Activated CD8-positive, alpha-beta memory T cell treated with anti-CD3 and anti-CD28 coated beads for 4 hours (primary cell): ENCODE results near the gene INO80.
A peak's percentile ranks its signal among the peaks of the same experiment; 100 is the strongest.
"Not testable (repeated sequence)": the region's sequence is repeated elsewhere in the genome, so short reads cannot be mapped to it uniquely, and the experiment has no call there.

Source experiments
- DNase-seq, 2 donors: peaks; one replicate each; pipeline ENCODE4 v3.0.0-alpha.2; 2020; ENCODE audit warnings: low read depth in 2 of 2

The INO80 gene

GRCh38 chr15:41121951-41122350, 5.9 kb upstream of the INO80 start:
- no peak for DNase-seq

GRCh38 chr15:41116962-41117252, 827 bp upstream of the INO80 start:
- no peak for DNase-seq

GRCh38 chr15:41115652-41116115, 396 bp downstream of the INO80 start:
- peak; percentile 62 to 78 for DNase-seq

GRCh38 chr15:41115161-41115651, 874 bp downstream of the INO80 start:
- DNase-seq: no peak

GRCh38 chr15:41106947-41107346, 9.1 kb downstream of the INO80 start:
- DNase-seq: no peak

GRCh38 chr15:41105348-41106334, 10.4 kb downstream of the INO80 start:
- no peak for DNase-seq

- no peak for DNase-seq
Observed at GRCh38 chr15:41104234-41104633, 11.8 kb downstream of the INO80 start.

GRCh38 chr15:41102854-41103253, 13.2 kb downstream of the INO80 start:
- no peak for DNase-seq

- no peak for DNase-seq
Observed at GRCh38 chr15:41096178-41096577, 19.9 kb downstream of the INO80 start.

GRCh38 chr15:41085029-41085428, 31.1 kb downstream of the INO80 start:
- no peak for DNase-seq

- no peak for DNase-seq
Observed at GRCh38 chr15:41080144-41080543, 35.9 kb downstream of the INO80 start.

- DNase-seq: no peak
Observed at GRCh38 chr15:41079717-41080116, 36.4 kb downstream of the INO80 start.

- not testable (repeated sequence) for DNase-seq
Observed at GRCh38 chr15:41078879-41079278, 37.2 kb downstream of the INO80 start.

- DNase-seq: no peak
Observed at GRCh38 chr15:41078125-41078524, 38.0 kb downstream of the INO80 start.

GRCh38 chr15:41073028-41073427, 43.1 kb downstream of the INO80 start:
- no peak for DNase-seq

GRCh38 chr15:41072013-41072412, 44.1 kb downstream of the INO80 start:
- DNase-seq: no peak

GRCh38 chr15:41066516-41066915, 49.6 kb downstream of the INO80 start:
- DNase-seq: no peak

- DNase-seq: no peak
Observed at GRCh38 chr15:41061667-41062066, 54.4 kb downstream of the INO80 start.

GRCh38 chr15:41060505-41060904, 55.6 kb downstream of the INO80 start:
- DNase-seq: no peak

- no peak for DNase-seq
Observed at GRCh38 chr15:41056810-41057209, 59.3 kb downstream of the INO80 start.

- DNase-seq: no peak
Observed at GRCh38 chr15:41055706-41056105, 60.4 kb downstream of the INO80 start.

- DNase-seq: no peak
Observed at GRCh38 chr15:41051139-41051538, 64.9 kb downstream of the INO80 start.

- no peak for DNase-seq
Observed at GRCh38 chr15:41048852-41049251, 67.2 kb downstream of the INO80 start.
